CD4-positive, alpha-beta T cell treated with Interleukin-15 for 4 hours (primary cell): ENCODE data around the gene DLG4.

Experiments used
- DNase-seq: peaks from one replicate; pipeline ENCODE4 v3.0.0-alpha.2; 2020; ENCODE audit warnings: low spot score

DLG4 gene

DNA sequence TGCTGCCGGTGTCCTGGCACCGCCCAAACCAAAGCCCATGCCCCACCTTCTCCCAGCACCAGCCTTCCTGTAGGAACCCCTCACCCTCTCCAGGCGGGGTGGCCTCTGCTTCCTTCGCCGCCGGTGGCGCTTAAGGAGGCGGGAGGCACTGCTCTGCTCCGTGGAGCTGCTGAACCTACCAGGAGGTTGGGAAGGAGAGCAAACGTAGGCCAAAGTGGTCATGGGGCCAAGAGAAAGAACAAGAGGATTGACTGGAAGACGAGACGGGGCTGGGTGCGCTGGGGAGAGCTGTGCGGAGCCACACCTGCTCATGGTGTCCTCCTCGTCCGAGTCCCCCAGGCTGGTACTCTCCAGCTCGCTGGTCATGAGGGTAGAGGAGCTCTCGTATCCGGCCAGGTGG is 9.9 kb upstream of the DLG4 start:
- no peak for DNase-seq

DNA sequence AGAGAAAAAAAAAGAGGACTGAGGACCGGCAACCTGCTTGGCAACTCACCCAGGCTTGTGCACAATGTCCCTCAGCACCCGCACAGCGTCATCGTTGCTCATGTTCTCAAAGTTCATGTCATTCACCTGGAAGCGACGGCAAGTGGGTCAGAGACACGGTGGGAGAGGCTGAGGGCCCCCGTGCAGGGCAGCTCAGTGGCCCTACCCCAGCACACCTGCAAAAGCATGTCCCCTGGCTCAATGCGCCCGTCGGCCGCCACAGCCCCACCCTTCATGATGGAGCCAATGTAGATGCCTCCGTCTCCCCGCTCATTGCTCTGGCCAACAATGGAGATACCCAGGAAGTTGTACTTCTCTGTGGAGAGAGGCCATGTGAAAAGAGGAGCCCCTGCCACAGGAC is 9.3 kb upstream of the DLG4 start:
- no peak for DNase-seq

DNA sequence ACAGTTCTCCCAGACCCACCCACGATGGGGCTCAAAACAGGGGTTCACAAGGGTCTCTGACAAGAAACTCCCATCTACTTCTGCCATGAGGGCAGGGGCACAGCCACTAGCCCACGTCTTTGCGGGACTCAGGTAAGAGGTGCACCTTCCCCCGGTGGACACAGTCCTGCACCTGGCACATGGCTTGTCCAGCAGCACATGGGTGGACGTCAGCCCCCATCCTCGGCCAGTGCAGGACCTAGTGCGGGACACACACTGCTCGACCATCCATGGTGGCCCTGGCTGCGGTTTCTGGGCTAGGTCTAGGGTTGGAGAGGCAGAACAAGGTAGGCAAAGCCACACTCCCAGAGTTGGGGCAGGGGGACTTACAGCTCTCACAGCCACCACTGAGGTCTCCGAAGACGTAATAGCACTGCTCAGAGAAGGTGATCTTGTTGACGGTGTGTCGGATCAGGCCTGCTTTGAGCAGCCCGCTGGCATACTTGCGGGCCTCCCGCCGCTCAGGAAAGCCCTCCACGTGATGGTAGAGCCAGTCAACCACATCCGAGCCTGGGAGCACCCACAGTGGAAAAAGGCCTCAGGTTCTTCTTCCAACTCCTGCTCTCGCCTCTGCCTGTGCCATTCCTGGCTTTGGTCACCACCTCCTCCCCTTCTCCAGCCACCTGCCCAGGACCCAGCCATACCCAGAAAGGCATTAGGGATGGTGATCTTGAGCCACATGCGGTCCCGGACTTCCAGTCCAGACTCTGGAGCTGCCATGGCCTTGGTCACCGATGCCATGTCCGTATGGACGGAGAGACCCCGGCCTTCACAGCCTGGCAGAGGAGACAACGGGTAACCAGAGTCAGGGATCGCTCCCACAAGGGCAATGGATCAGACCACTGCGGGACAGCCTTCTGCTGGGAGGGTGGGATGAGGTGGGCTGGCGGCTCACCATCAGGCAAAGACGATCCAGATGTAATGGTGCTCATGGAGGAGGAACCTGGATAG is 7.4 kb upstream of the DLG4 start:
- no peak for DNase-seq

DNA sequence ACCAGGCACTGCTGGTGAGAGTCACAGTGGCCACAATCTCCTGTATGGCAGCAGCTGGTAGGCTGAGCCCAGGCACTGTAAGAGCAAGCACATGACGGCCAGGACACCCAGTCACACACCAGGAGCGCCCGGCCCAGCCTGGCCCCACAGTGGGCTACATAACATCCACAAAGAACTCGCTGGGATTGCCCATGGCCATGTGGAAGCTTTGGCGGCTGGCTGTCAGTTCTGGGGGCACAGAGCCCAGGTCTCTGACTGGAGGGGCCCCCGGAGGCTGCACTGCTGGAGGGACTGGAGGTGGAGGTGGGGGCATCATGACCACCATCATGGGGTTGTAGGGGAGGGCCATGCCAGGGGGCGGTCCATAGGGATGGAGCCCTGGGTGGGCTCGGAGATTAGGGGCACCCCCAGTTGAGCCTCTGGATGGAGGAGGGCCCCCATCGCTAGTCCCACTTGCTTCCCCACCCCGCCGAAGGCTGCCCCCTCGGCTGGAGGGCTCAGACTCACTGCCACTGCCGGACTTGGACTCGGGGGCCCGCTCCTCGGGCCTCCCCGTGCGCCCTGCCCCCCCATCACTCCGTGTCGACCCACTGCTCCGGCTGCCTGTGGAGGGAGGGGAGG is 6.2 kb upstream of the DLG4 start:
- no peak for DNase-seq

DNA sequence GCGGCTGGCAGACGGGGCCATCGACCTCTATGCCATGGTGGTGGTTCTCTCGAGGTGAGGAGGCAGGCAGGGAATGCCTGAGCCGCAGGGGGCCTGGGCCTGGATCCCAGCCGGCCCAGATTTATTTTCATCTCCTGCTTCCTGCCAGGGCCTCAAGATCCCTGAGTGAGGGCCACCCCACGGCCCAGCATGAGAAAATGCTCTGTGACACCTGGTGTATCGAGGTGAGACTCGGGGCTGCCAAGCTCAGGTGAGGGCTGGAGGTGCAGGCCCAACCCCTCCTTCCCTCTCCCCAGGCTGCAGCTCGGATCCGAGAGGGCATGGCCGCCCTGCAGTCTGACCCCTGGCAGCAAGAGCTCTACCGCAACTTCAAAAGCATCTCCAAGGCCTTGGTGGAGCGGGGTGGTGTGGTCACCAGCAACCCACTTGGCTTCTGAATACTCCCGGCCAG is 5.0 kb upstream of the DLG4 start:
- no peak for DNase-seq

DNA sequence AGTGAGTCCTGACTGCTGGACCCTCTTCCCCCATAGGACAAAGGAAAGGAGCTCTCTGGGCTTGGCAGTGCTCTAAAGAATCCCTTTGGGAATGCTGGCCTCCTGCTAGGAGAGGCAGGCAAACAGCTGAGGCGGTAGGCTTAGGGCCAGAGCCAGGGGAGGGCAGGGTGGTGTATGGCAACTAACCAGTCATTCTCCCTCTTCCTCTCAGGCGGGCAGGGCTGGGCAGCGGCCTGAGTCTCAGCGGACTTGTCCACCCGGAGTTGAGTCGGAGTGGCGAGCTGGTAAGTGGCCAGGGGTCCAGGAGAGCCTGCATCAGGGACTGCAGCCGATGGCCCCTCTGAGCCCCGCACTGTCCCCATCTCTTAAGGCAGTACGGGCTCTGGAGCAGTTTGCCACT is 4.5 kb upstream of the DLG4 start:
- DNase-seq: no peak

DNA sequence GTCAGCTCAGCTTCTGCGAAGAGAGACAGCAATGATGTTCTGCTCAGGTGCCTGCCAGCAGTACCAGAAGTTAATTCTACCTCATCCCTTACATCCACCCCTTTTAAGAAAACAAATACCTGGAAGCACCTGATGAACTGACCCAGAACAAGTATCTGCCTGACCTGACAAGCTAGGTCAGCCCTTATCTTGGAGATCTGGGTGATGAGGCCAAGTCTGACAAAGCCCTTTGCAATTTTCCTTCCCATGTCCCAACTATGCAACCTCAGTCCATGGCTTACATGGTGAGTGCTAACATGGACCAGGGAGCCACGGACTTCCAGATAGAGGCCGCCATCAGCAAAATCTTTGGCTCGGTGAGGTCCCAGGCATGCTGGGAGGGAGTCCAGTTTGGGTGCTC is 3.7 kb upstream of the DLG4 start:
- no peak for DNase-seq

DNA sequence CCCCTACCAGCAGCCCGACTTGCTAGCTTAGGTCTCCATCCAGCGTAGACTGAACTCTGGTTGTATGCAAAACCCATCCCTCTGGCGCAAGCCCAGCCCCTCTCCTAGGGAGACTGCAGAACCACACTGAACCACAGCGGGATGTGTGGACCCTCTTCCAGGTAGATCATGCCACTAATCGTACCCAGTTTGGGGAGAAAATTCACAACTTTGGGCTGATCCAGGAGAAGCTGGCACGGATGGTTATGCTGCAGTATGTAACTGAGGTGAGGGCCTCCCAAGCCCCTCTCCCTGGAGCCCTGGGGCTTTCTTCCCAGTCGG is 3.3 kb upstream of the DLG4 start:
- DNase-seq: no peak

DNA sequence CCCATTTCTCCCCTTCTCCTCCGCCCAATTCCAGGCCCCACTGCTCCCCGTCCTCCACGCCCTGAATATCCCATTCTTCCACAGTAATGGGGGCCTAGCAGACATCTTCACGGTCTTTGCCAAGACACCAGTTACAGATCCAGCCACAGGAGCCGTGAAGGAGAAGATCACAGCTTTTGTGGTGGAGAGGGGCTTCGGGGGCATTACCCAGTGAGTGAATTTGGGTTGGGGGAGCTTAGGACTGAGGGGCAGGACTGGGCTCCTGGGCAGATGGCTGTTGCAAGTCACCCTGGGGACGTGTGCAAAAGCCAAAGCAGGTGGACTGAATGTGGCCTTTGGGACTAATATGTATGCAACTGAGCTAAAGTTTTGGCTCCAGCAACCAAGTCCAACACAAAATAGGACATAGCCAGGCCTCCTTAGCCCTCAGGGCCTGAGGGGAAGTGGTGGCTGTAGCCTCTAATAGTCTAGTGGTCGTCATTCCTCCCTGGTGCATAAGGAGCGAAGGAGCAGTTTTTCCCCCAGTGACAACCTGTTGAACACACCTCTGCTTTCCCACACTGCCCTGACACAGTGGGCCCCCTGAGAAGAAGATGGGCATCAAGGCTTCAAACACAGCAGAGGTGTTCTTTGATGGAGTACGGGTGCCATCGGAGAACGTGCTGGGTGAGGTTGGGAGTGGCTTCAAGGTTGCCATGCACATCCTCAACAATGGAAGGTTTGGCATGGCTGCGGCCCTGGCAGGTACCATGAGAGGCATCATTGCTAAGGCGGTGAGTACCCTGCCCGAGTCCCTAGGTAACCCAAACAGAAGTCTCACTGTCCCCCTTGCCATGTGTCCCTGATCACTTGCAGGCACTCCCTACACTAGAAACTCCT is 2.7 kb upstream of the DLG4 start:
- no peak for DNase-seq

DNA sequence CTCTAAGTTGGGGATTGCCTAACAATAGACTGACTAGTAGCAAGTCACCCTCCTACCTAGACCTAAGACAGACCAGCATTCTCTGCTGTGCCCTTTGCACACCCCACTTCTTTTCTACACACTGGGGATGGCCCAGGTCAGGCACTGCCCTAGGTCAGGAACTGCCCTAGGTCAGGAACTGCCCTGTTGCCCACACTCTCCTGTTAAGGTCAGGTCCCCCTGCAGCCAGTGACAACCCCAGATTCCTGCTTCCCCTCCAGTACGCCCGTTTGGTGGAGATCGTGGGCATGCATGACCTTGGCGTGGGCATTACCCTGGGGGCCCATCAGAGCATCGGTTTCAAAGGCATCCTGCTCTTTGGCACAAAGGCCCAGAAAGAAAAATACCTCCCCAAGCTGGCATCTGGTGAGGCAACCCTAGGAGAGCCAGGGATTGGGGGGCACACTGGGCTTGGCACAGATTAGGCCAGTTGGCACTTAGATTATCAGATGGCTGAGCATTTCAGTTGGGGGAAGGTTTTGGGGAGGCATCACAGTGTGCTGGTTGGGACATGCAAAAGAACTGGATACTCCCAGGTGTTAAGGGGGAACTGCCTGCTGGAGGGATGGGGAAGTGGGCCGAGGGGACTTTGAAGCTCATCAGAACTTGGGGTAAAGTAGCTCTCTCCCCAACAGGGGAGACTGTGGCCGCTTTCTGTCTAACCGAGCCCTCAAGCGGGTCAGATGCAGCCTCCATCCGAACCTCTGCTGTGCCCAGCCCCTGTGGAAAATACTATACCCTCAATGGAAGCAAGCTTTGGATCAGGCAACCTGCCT is 1.8 kb upstream of the DLG4 start:
- DNase-seq: no peak

DNA sequence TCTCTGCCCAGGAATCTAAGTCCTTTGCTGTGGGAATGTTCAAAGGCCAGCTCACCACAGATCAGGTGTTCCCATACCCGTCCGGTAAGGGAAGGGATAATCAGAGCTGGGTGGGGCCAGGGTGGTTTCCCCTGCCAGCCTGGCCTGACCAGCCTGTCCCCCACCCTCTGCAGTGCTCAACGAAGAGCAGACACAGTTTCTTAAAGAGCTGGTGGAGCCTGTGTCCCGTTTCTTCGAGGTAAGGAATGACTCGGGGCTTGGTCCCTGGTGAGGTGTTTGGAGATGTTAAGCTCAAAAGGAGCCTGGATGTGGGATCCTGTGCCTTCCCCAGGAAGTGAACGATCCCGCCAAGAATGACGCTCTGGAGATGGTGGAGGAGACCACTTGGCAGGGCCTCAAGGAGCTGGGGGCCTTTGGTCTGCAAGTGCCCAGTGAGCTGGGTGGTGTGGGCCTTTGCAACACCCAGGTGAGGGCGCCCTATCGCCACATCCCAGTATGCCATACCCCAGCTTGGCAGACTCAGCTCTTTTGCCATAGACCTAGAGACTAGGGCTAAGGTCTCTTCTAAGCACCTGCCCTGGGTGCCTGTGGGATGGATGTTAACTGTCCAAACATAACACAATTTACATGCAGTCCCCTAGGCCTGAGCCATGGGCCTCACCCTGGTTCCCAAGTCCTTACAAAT is 1.1 kb upstream of the DLG4 start:
- peak; percentile 65 for DNase-seq

DNA sequence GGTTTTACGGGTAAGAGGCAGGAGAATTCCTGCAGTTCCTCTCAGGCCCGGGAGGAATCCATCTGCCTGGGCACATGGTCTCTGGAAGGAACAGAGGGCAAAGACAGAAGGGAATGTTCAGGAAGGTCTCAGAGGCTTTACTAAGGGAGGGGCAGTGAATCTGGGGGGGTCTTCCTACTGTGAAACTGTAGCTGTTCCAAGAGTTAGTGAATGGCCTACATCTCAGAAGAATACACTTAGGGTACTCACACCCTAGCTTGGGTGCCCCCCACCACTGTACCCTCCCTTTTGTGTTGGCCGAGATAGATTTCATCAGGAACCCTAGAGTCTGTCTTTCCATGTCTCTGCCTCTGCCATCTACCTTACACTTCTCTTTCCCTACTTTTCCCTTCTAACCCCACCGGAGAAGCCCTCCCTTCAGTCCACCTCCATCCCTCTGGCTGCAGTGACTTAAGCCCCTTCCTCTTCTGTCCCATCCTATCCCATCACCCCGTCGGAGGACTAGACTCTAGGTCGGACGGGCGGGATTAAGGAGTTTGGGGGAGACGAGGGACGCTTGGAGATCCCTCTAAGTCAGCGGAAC is 316 bp downstream of the DLG4 start:
- DNase-seq: no peak

DNA sequence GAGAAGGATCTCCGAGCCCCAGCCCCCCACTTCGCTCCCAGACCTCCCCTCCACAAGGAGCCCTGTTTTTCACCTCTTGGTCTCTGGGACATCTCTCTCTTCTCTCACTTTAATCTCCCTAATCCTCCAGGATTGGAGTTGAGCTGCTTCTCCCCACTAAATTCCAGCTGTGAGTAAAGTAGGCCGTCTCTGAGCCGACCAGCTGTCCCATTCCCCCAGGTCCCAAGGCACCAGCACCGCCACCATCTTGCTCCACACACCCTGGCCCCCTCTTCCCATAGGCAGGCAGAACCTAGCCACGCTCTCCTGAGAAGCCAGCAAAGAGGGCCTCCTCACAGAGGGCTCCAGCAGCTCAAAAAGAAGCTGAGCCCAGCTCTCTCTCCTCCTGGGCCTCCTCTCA is 878 bp downstream of the DLG4 start:
- DNase-seq: no peak

DNA sequence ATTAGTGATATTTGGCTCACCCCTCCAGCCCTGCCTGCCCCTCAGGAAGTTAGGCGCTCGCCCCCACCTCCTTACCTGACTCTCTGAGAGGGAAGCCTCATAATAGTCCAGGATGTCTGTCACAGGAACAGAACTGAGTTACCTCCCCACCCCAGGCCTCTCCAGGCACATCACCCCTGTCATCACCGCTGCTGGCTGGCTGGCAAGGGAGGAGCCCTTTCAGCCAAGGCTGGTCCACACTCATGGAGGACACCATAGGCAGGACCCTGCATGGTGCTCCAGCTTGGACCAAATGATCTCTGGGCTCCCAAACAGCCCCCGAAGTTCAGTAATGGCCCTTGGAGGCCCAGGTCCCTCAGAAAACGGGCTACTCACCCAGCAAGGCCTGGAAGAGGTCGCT is 1.5 kb downstream of the DLG4 start:
- DNase-seq: no peak

DNA sequence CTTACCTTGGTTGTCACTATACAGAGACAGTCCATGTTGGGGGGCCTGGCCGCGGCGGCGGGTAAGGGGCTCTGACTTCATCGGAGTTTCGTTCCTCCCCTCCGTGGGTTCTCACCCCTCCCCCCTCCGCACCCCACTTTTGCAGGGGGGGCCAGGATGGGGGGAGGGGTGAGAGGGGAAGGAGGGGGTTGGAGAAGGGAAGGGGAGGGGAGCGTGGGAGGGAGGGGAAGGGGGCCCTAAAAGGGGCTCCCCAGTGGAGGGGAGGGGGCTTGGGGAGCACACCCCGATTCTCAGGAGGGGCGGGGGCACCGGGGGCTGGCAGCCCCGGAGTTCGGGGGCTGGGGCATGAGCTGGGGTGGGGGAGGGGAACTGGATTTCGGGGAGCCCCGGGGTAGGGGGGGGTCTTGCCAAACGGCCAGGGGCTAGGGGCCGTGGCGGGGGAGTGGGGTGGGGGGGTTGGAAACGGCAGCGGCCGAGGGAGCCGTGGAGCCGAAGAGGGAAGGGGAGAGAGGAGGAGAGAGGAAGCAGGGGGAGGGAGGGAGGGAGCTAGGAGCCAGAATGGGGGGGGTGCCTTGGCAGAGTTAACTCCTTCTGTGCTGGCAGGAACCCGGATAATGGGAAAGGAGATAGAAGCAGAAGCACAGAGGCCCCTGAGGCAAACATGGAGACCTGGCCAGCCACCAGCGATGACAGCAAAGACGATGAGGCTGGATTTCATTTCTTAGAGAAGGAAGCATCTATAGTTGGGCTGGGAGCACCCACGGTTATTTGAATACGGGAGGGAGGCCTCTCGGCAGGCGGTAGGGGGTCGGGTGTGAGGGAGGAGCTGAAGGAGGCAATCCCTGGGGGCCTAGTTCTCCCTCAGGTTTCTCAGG is 2.3 kb downstream of the DLG4 start:
- no peak for DNase-seq

DNA sequence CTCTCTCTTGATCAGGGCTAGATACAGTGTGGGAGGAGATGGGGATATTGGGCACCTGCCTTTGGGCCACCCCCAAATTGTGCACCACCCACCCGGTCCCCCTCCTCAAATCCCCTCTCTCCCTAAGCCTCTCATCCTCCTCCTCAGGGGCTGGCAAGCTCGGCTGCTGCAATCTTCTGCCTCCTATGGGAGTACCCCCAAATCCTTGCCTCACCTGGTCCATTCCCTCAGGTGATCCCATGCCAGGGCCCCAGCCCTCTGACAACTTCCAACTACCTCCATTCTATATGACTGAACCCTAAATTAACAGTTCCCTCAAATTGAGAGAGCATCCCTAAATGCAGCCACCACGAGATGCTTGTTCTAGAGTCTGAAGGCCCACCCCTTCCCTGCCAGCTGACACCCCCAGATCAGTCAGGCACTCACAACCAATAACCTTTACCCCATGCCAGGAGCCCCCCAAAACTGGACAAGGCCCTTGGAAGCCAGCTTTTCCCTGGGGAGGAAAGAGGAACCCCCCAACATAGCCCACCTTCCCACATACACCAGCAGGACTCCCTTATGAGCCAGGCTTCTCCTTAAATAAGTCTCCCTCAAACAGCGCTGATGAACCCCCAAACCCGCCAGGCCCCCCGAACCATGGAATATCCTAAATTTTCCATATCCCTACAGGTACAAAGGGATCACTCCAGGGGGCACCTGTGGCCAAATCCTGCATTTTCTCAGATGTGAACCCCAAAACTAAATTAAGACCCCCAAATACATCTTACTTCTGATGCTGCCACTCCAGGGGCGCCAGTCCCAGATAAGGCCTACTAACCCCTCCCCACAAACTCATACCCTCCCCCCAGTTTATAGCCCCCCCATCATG is 3.2 kb downstream of the DLG4 start:
- DNase-seq: no peak

DNA sequence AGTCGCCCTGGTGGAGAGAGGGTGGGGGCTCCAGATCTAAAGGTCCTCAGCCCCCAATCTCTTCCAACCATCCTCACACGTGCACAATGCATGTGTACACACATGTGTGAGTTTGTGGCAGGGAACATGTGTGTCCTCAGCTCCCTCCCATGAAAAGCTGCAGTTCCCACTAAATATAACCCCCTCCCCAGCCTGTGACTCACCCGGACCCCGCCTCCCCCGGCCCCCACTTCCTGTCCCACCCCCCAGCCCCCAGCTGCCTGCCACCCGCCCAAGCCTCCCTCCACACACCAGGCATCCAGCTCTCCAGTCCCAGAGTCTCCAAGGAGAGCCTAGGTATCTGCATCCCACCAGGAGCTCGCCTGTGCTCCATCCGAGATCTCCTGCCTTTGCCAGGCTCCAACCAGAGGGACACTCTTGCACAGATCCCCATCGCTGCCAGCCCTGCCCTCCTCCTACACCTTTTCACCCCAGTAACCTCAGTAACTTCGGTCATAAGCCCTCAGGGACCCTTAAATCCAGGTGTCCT is 3.9 kb downstream of the DLG4 start:
- no peak for DNase-seq

DNA sequence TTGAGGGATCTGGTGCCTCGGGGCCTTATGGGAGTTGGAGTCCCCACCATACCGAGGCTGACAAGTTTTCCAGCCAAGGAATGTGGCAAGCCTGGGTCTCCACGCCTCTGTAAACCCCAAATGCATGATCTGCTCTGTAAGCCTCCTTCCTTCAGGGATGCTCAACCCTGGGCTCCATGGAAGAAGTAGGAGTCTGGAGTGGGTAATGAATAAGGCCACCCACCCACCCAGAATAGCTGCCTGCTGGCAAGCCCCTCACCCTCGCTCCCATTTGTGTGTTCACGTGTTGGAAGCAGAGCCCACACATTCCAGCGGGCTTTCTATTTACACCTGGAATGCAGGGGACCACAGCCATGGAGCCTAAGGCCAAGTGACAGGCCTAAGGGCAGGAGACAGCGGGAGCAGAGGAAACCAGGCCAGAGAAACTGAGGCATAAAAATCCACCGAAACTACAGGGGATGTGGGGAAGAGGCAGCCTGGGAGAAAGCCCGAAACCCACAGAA is 4.4 kb downstream of the DLG4 start:
- DNase-seq: no peak
